ENCODE measurements around the gene OXNAD1. TPM values are rescaled to one million over a fixed set of nuclear protein-coding genes. Genes with fewer than 3 reads are reported as not detected.

Gene OXNAD1
- total RNA-seq, 4 donors from 2014 or later, result 10.3 to 17.8 (median 13.3) TPM

DNA sequence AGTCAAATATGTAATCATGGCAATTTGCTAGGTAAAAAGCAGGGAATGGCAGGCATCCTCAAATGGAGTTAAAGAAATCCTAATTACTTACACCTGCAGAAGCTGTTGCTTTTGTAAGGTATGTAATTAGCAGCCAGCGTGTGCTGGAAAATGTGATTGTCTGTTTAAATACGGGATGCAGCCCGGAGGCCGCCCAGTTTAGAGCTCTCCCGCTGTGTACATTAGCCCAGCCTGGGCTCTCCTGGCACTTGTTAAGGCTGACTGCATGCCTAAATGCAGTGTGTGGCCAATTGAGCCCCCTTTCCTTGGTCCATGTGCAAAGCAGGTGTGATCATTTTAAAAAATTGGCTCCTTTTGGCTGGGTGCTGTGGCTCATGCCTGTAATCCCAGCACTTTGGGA is 9.3 kb upstream of the OXNAD1 start:
- no peak for DNase-seq (ENCODE audit: low spot score in 2 of 2)
- Histone ChIP-seq H3K36me3 (peaks cover 20% of the 10 kb centered on the region), H3K4me1 (peaks cover 12% of the 10 kb centered on the region), H3K4me3 (no peak overlapping the region), H3K9me3 (no peaks in the 10 kb centered on the region), H3K27me3 (no peaks in the 10 kb centered on the region), H3K27ac (no peak overlapping the region)
- WGBS, result 90% methylated on average over 5 of the region's 5 CpGs
- TF ChIP-seq POLR2A (IDR thresholded peaks at IDR 0.05) (no peak), POLR2AphosphoS5 (IDR thresholded peaks at IDR 0.05) (no peak), CTCF (IDR thresholded peaks at IDR 0.05) (no peak), EP300 (IDR thresholded peaks at IDR 0.05) (no peak)

- H3K36me3 ChIP-seq, result peaks cover 23% of the 10 kb centered on the region
- no peak overlapping the region for H3K4me3 ChIP-seq
- peaks cover 12% of the 10 kb centered on the region for H3K4me1 ChIP-seq
- H3K27me3 ChIP-seq, result no peaks in the 10 kb centered on the region
- no peak overlapping the region for H3K27ac ChIP-seq
- TF ChIP-seq POLR2AphosphoS5 (IDR thresholded peaks at IDR 0.05) (no peak), CTCF (IDR thresholded peaks at IDR 0.05) (no peak), EP300 (IDR thresholded peaks at IDR 0.05) (no peak), POLR2A (IDR thresholded peaks at IDR 0.05) (no peak)
- H3K9me3 ChIP-seq, result no peaks in the 10 kb centered on the region
- WGBS, result 92% methylated on average over 2 of the region's 2 CpGs
- no peak for DNase-seq (ENCODE audit: low spot score in 2 of 2)
Measured at GRCh38 chr3:16257309-16257708, 7.7 kb upstream of the OXNAD1 start.

- peaks cover 16% of the 10 kb centered on the region for H3K4me1 ChIP-seq
- no peak for TF ChIP-seq POLR2AphosphoS5 (IDR thresholded peaks at IDR 0.05)
- no peak for TF ChIP-seq CTCF (IDR thresholded peaks at IDR 0.05)
- no peak for TF ChIP-seq POLR2A (IDR thresholded peaks at IDR 0.05)
- no peak for TF ChIP-seq EP300 (IDR thresholded peaks at IDR 0.05)
- H3K36me3 ChIP-seq, result peaks cover 23% of the 10 kb centered on the region
- no peaks in the 10 kb centered on the region for H3K9me3 ChIP-seq
- H3K27me3 ChIP-seq, result no peaks in the 10 kb centered on the region
- no peak for DNase-seq (ENCODE audit: low spot score in 2 of 2)
- no peak overlapping the region for H3K4me3 ChIP-seq
- H3K27ac ChIP-seq, result no peak overlapping the region
- WGBS, result 76% methylated on average over 5 of the region's 5 CpGs
Measured at GRCh38 chr3:16258177-16258576, 6.8 kb upstream of the OXNAD1 start.

- no peak overlapping the region for H3K27ac ChIP-seq
- H3K27me3 ChIP-seq, result no peaks in the 10 kb centered on the region
- H3K4me3 ChIP-seq, result no peak overlapping the region
- peaks cover 23% of the 10 kb centered on the region for H3K36me3 ChIP-seq
- TF ChIP-seq POLR2AphosphoS5 (IDR thresholded peaks at IDR 0.05) (no peak), CTCF (IDR thresholded peaks at IDR 0.05) (no peak), EP300 (IDR thresholded peaks at IDR 0.05) (no peak), POLR2A (IDR thresholded peaks at IDR 0.05) (no peak)
- WGBS, result 70% methylated on average over 1 of the region's 1 CpG
- DNase-seq (ENCODE audit: low spot score in 2 of 2), result no peak
- H3K9me3 ChIP-seq, result no peaks in the 10 kb centered on the region
- peaks cover 16% of the 10 kb centered on the region for H3K4me1 ChIP-seq
Measured at GRCh38 chr3:16258866-16259265, 6.1 kb upstream of the OXNAD1 start.

DNA sequence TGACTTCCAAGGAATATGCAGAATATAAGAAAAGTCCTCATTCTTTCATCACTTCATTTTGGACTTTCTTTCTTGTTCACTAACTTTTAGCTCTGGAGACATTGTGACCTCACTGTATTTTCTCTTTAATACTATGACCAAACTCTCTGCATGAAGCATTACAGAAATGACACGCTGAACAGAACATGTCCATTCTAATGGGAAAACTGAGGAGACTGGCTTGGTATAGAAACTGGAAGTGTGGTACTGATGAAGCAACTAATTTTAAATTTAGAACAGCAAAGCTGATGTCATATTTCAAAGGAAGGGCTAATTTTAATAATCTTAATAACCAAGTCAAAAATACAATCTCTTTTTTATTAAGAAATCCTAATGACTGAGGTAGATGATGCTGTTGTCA is 5.0 kb upstream of the OXNAD1 start:
- H3K27me3 ChIP-seq, result no peaks in the 10 kb centered on the region
- H3K4me3 ChIP-seq, result no peak overlapping the region
- peaks cover 23% of the 10 kb centered on the region for H3K36me3 ChIP-seq
- TF ChIP-seq CTCF (IDR thresholded peaks at IDR 0.05) (no peak), POLR2A (IDR thresholded peaks at IDR 0.05) (no peak), EP300 (IDR thresholded peaks at IDR 0.05) (no peak), POLR2AphosphoS5 (IDR thresholded peaks at IDR 0.05) (no peak)
- H3K4me1 ChIP-seq, result peaks cover 19% of the 10 kb centered on the region
- H3K27ac ChIP-seq, result no peak overlapping the region
- no peak for DNase-seq (ENCODE audit: low spot score in 2 of 2)
- no peaks in the 10 kb centered on the region for H3K9me3 ChIP-seq
- 84% methylated on average over 1 of the region's 1 CpG for WGBS

Data from suprapubic skin (tissue), 4 donors.